OCI-LY7 (cell line): Measurements from ENCODE around the gene NODAL.

ENCODE experiments used
- CTCF ChIP-seq: fragments of 200-600 bp; sonication (generic); conservative IDR thresholded peaks from 2 replicates; pipeline ENCODE4 v1.5.1; 2014; ENCODE audit warnings: mild to moderate bottlenecking, antibody characterized with exemption, low read length, moderate library complexity, mixed read lengths
- EZH2phosphoT487 ChIP-seq: fragments of 200-600 bp; sonication (generic); IDR thresholded peaks from 2 replicates; pipeline ENCODE4 v1.6.1; 2018; ENCODE audit warnings: low read depth, borderline replicate concordance, mild to moderate bottlenecking, mixed run types, antibody characterized with exemption, low read length, moderate library complexity, mixed read lengths

- TF ChIP-seq CTCF: no peak
- TF ChIP-seq EZH2phosphoT487: no peak
These were observed at the start of gene NODAL for GRCh38 chr10:70441161-70441894.
